SK-N-MC (cell line): ENCODE measurements around the gene KCNK10.

ENCODE experiments used
- EZH2 ChIP-seq: fragments of 200-600 bp; sonication (generic); IDR thresholded peaks from one replicate; pipeline ENCODE4 v1.6.1; 2017; ENCODE audit warnings: antibody characterized with exemption
- POLR2AphosphoS5 ChIP-seq: IDR thresholded peaks from 2 replicates; pipeline ENCODE4 v1.6.1; 2012; ENCODE audit warnings: mild to moderate bottlenecking, low read depth, low read length, borderline replicate concordance

DNA sequence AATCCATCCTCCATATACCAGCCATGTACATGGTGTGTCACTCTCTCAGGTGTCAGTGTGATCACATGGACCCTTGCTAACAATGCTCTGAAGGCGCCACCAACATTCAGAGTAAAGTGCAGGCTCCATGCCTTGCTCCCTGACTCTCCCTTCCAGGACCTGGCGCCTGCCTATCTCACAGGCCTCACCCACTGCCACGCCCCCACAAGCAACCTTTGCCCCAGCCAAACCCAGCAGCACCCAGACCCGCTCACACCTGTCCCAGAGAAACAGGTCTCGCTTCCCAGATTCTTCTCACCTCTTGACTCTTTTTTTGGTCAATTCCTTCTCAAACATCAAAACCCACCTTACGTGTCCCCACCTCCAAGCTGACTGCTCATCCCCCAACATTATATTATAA is 52.3 kb downstream of the KCNK10 start:
- TF ChIP-seq EZH2 = no peak
- TF ChIP-seq POLR2AphosphoS5 = no peak
